ENCODE results near the gene BTBD16.
A peak's percentile ranks its signal among the peaks of the same experiment; 100 is the strongest.

Gene BTBD16

GRCh38 chr10:122271076-122271475 is at the start of gene BTBD16:
Gene BTBD16, plus strand, starts transcription at chr10:122271296. Its CDS starts 3,786 bp downstream, at chr10:122275082.
- DNase-seq = no peak

GRCh38 chr10:122221958-122222357 is 49.1 kb upstream of the BTBD16 start:
- peak; percentile 72 for DNase-seq

- DNase-seq = no peak
Observed at GRCh38 chr10:122222638-122223037, 48.5 kb upstream of the BTBD16 start.

GRCh38 chr10:122224159-122224558 is 46.9 kb upstream of the BTBD16 start:
- no peak for DNase-seq

GRCh38 chr10:122225330-122225729 is 45.8 kb upstream of the BTBD16 start:
- peak; percentile 67 for DNase-seq

GRCh38 chr10:122227754-122228153 is 43.3 kb upstream of the BTBD16 start:
- no peak for DNase-seq

- DNase-seq = no peak
Observed at GRCh38 chr10:122229666-122230065, 41.4 kb upstream of the BTBD16 start.

- DNase-seq = no peak
Observed at GRCh38 chr10:122230222-122230621, 40.9 kb upstream of the BTBD16 start.

- DNase-seq = no peak
Observed at GRCh38 chr10:122232769-122233168, 38.3 kb upstream of the BTBD16 start.

GRCh38 chr10:122233857-122234348 is 37.2 kb upstream of the BTBD16 start:
- no peak for DNase-seq

- no peak for DNase-seq
Observed at GRCh38 chr10:122234416-122234815, 36.7 kb upstream of the BTBD16 start.

- no peak for DNase-seq
Observed at GRCh38 chr10:122236690-122237306, 34.3 kb upstream of the BTBD16 start.

- no peak for DNase-seq
Observed at GRCh38 chr10:122237331-122237990, 33.6 kb upstream of the BTBD16 start.

- DNase-seq = no peak
Observed at GRCh38 chr10:122239578-122240257, 31.4 kb upstream of the BTBD16 start.

- DNase-seq = no peak
Observed at GRCh38 chr10:122240401-122240800, 30.7 kb upstream of the BTBD16 start.

- DNase-seq = no peak
Observed at GRCh38 chr10:122241836-122242235, 29.3 kb upstream of the BTBD16 start.

GRCh38 chr10:122243550-122243949 is 27.5 kb upstream of the BTBD16 start:
- DNase-seq = no peak

GRCh38 chr10:122244001-122244975 is 26.8 kb upstream of the BTBD16 start:
- DNase-seq = no peak

- DNase-seq = no peak
Observed at GRCh38 chr10:122245136-122245535, 26.0 kb upstream of the BTBD16 start.

- DNase-seq = no peak
Observed at GRCh38 chr10:122245897-122246296, 25.2 kb upstream of the BTBD16 start.

GRCh38 chr10:122246830-122247520 is 24.1 kb upstream of the BTBD16 start:
- no peak for DNase-seq

All from MV-4-11 (cell line).